CD4-positive, CD25-positive, alpha-beta regulatory T cell (primary cell): Measurements from ENCODE around the gene REV1. TPM values are rescaled to one million over a fixed set of nuclear protein-coding genes. Genes with fewer than 3 reads are reported as not detected.
"Not testable (repeated sequence)": the region's sequence is repeated elsewhere in the genome, so short reads cannot be mapped to it uniquely, and the experiment has no call there.

Experiments
- ATAC-seq, 2 donors: fragments of 150-1000 bp; cut with Tn5 transposase; one replicate each; pipeline ENCODE4 v1.10.0; 2021; ENCODE audit warnings: low read depth in 2 of 2, moderate number of reproducible peaks in 2 of 2, moderate library complexity in 1 of 2
- DNase-seq, 3 donors: peaks; one replicate each; pipeline versions ENCODE4 v3.0.0 to v3.0.0-alpha.2; 2012 to 2022; ENCODE audit warnings: mixed read lengths in 1 of 3
- H3K27ac ChIP-seq: one replicate; pipeline ENCODE4 v1.7.0; 2013; ENCODE audit warnings: mild to moderate bottlenecking, low read length; ENCODE audit not compliant: insufficient read depth, poor library complexity, severe bottlenecking
- H3K27me3 ChIP-seq: one replicate; pipeline ENCODE4 v1.7.0; 2013; ENCODE audit warnings: low read length; ENCODE audit not compliant: control insufficient read depth, insufficient read depth
- H3K36me3 ChIP-seq: one replicate; pipeline ENCODE4 v1.7.0; 2013; ENCODE audit warnings: mild to moderate bottlenecking, low read length, moderate library complexity; ENCODE audit not compliant: control insufficient read depth, insufficient read depth
- H3K4me1 ChIP-seq: 2 replicates; pipeline ENCODE4 v1.7.0; 2013; ENCODE audit warnings: mild to moderate bottlenecking, low read length; ENCODE audit not compliant: insufficient read depth, control insufficient read depth, poor library complexity, severe bottlenecking
- H3K4me3 ChIP-seq: one replicate; pipeline ENCODE4 v1.7.0; 2013; ENCODE audit warnings: low read depth, mild to moderate bottlenecking, low read length, moderate library complexity
- H3K9me3 ChIP-seq, 2 experiments: 1 replicate in 1 of 2; 2 replicates in 1 of 2; pipeline ENCODE4 v1.7.0; 2013; ENCODE audit warnings: low read length in 2 of 2, mild to moderate bottlenecking in 1 of 2, moderate library complexity in 1 of 2; ENCODE audit not compliant: control insufficient read depth in 2 of 2
- H3K27ac Mint-ChIP-seq, 3 donors: one replicate each; pipeline ENCODE4 v1.8.0; 2020 to 2022; ENCODE audit warnings: mild to moderate bottlenecking in 3 of 3, mixed read lengths in 3 of 3, moderate library complexity in 2 of 3
- H3K27me3 Mint-ChIP-seq: one replicate; pipeline ENCODE4 v1.8.0; 2022; ENCODE audit warnings: mild to moderate bottlenecking, mixed read lengths
- H3K36me3 Mint-ChIP-seq: one replicate; pipeline ENCODE4 v1.8.0; 2020; ENCODE audit warnings: mixed read lengths
- H3K4me1 Mint-ChIP-seq, 4 donors: one replicate each; pipeline ENCODE4 v1.8.0; 2020 to 2022; ENCODE audit warnings: mixed read lengths in 4 of 4, mild to moderate bottlenecking in 1 of 4
- H3K4me3 Mint-ChIP-seq, 4 donors: one replicate each; pipeline ENCODE4 v1.8.0; 2020 to 2022; ENCODE audit warnings: mild to moderate bottlenecking in 4 of 4, mixed read lengths in 4 of 4, moderate library complexity in 3 of 4
- H3K9me3 Mint-ChIP-seq, 7 donors: one replicate each; pipeline ENCODE4 v1.8.0; 2020 to 2022; ENCODE audit warnings: mixed read lengths in 7 of 7, mild to moderate bottlenecking in 3 of 7, moderate library complexity in 2 of 7
- polyA plus RNA-seq, 4 donors: library from polyadenylated mRNA; unstranded; fragments of 300-500 nt; fragmentation: Illumina TruSeq; gene quantifications; one replicate each; pipeline ENCODE4 v1.2.3, GENCODE V29; 2021
- total RNA-seq: library from RNA; stranded (reverse); gene quantifications from one replicate; pipeline ENCODE4 v1.2.3, GENCODE V29; 2022

Gene REV1
- total and polyA plus RNA-seq, 5 donors from 2014 or later: 12.4 to 60.3 (median 17.0) TPM

DNA sequence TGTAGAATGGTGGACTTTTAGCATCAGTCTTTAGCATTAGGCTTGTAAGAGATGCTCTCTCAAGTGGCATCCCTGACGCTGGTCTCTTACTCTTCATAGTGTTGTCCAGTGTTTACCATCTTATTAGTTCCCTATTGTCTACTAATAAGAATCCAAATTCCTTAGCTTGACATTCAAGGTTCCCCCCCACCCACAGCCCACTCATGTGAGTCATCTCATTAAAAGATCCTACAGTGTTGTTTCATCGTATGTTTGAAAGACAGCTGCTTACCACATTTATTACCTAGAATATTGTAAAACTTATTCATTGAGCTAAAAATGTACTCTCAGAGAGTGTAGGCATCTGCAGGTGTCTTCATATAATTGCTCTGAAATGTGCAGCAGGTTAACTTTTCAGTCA, 124.2 kb downstream of the REV1 start:
- Mint-ChIP-seq H3K9me3 (no peaks in the 10 kb centered on the region), H3K27ac (no peak overlapping the region), H3K27me3 (no peaks in the 10 kb centered on the region), H3K4me1 (peaks cover 0 to 4% (median 3%) of the 10 kb centered on the region in 4 donors), H3K36me3 (peaks cover 52% of the 10 kb centered on the region), H3K4me3 (no peak overlapping the region)
- Histone ChIP-seq H3K4me1 (no peaks in the 10 kb centered on the region), H3K9me3 (no peaks in the 10 kb centered on the region), H3K36me3 (peaks cover 80% of the 10 kb centered on the region), H3K27ac (no peak overlapping the region), H3K4me3 (no peak overlapping the region), H3K27me3 (no peaks in the 10 kb centered on the region)
- no peak for ATAC-seq
- no peak for DNase-seq

DNA sequence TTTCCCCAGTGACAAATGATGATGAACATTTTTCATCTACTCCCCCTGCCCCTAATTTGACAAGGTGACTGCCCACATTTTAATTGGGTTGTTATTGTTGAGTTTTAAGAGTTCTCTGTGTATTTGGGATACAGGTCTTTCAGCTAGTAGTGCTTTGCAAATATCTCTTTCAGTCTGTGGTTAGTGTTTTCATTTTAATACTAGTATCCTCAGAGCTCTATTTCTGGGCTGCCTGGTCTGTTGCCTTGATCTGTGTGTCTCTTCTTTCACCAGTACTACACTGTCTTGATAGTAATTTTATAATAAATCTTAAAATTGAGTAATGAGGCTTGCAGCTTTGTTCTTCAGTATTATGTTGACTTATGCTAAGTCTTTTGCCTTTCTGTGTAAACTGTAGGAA, 133.0 kb downstream of the REV1 start:
- Mint-ChIP-seq H3K27ac (no peak overlapping the region), H3K4me1 (peaks cover 24 to 48% (median 36%) of the 10 kb centered on the region in 4 donors), H3K4me3 (no peak overlapping the region), H3K9me3 (peaks cover 0 to 1% (median 0%) of the 10 kb centered on the region in 7 donors), H3K36me3 (peaks cover 22% of the 10 kb centered on the region), H3K27me3 (no peaks in the 10 kb centered on the region)
- no peaks in the 10 kb centered on the region for H3K9me3 ChIP-seq
- H3K27ac ChIP-seq: no peak overlapping the region
- DNase-seq (no peak), ATAC-seq (no peak)
- H3K4me3 ChIP-seq: no peak overlapping the region
- H3K36me3 ChIP-seq: peaks cover 14% of the 10 kb centered on the region
- no peaks in the 10 kb centered on the region for H3K27me3 ChIP-seq
- H3K4me1 ChIP-seq: peaks cover 4% of the 10 kb centered on the region

DNA sequence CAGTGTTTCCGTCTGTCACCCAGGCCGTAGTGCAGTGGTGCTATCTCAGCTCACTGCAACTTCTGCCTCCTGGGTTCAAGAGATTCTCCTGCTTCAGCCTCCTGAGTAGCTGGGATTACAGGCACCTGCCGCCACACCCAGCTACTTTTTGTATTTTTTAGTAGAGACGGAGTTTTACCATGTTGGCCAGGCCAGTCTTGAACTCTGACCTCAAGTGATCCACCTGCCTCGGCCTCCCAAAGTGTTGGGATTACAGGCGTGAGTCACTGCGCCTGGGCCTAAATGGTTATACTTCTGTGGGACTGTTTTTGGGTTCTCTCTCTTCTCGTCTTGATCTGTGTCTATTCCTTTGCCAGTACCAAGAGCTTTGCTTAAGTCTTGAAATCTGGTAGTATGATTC, 135.0 kb downstream of the REV1 start:
- not testable (repeated sequence) for H3K27me3 Mint-ChIP-seq, H3K27ac ChIP-seq, H3K27ac Mint-ChIP-seq, H3K9me3 ChIP-seq, H3K36me3 Mint-ChIP-seq, DNase-seq, H3K9me3 Mint-ChIP-seq, H3K36me3 ChIP-seq, H3K4me3 ChIP-seq, ATAC-seq, H3K27me3 ChIP-seq
- peaks cover 29 to 62% (median 45%) of the 10 kb centered on the region in 4 donors for H3K4me1 Mint-ChIP-seq
- H3K4me3 Mint-ChIP-seq: peak overlapping the region in 1 of 4 donors; percentile 46
- peaks cover 11% of the 10 kb centered on the region for H3K4me1 ChIP-seq

DNA sequence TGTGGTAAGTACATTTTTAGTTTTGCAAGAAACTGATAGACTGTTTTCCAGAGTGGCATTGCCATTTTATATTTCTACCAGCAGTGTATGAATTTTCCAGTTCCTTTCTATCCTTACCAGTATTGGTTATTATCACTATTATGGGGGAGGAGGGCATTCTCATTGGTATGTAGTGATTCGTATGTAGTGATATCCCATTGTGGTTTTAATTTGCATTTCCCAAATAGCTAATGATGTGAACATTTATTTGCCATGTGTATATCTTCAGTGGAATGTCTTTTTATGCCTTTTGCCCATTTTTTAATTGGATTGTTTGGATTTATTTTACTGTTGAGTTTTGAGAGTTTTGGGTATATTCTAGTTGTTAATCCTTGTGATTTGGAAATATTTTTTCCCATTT, 135.7 kb downstream of the REV1 start:
- H3K27ac Mint-ChIP-seq: peak overlapping the region in 1 of 3 donors; percentile 38
- ATAC-seq (no peak), DNase-seq (no peak)
- peaks cover 27 to 65% (median 47%) of the 10 kb centered on the region in 4 donors for H3K4me1 Mint-ChIP-seq
- peaks cover 9% of the 10 kb centered on the region for H3K36me3 Mint-ChIP-seq
- peaks cover 0 to 1% (median 0%) of the 10 kb centered on the region in 7 donors for H3K9me3 Mint-ChIP-seq
- H3K9me3 ChIP-seq: no peaks in the 10 kb centered on the region
- peak overlapping the region in 1 of 4 donors; percentile 4 for H3K4me3 Mint-ChIP-seq
- no peak overlapping the region for H3K4me3 ChIP-seq
- H3K27me3 Mint-ChIP-seq: no peaks in the 10 kb centered on the region
- H3K4me1 ChIP-seq: peaks cover 12% of the 10 kb centered on the region
- H3K27me3 ChIP-seq: no peaks in the 10 kb centered on the region
- no peaks in the 10 kb centered on the region for H3K36me3 ChIP-seq
- H3K27ac ChIP-seq: no peak overlapping the region

Other genes with a start within 250 kb of the REV1 start
- gene LYG2, start 234.4 kb downstream of the REV1 start, total RNA-seq: not detected
- gene LYG2, start 234.4 kb downstream of the REV1 start, polyA plus RNA-seq: not detected
- 2.0 TPM for gene LYG1, start 188.8 kb downstream of the REV1 start, total RNA-seq
- under 1 TPM in 1 of 4 donors, not detected in 3; 0.46 TPM for gene LYG1, start 188.8 kb downstream of the REV1 start, polyA plus RNA-seq
- gene TXNDC9, start 153.7 kb downstream of the REV1 start, total RNA-seq: 15.1 TPM
- gene TXNDC9, start 153.7 kb downstream of the REV1 start, polyA plus RNA-seq: 10 to 100 TPM; 57.6 to 83.6 (median 72.8) TPM
- 38.0 TPM for gene EIF5B, start 152.6 kb downstream of the REV1 start, total RNA-seq
- 1 to 10 TPM; 2.9 to 4.6 (median 4.0) TPM for gene EIF5B, start 152.6 kb downstream of the REV1 start, polyA plus RNA-seq